ENCODE data around the gene TARM1. TPM values are rescaled to one million over a fixed set of nuclear protein-coding genes. Genes with fewer than 3 reads are reported as not detected.

TARM1 gene
- total and polyA plus RNA-seq, 9 donors: 0.14 to 0.27 (median 0.27) TPM; not detected in 6

GRCh38 chr19:54115109-54116063 lies 34.2 kb upstream of the TARM1 start, which contains the start of the genes PRPF31 and TFPT:
PRPF31 (plus strand) TSS chr19:54115754; CDS start chr19:54118279, 2,525 bp downstream.
TFPT (minus strand) TSS chr19:54115657; CDS start chr19:54115269, 388 bp downstream.
- H3K4me3 ChIP-seq (ENCODE audit: low read length): peak within 1 kb of the TSS; percentile 89
- H3K27ac ChIP-seq (ENCODE audit: low read length): peak within 1 kb of the TSS; percentile 97
- H3K36me3 ChIP-seq (ENCODE audit: control insufficient read depth, insufficient read depth, low read length): peaks cover 30% of the 10 kb centered on the region
- WGBS (ENCODE audit: insufficient coverage): under 1% methylated on average over 40 of the region's 60 CpGs
- no peaks in the 10 kb centered on the region for H3K9me3 ChIP-seq (replicated peaks; ENCODE audit: control insufficient read depth, low read depth, low read length)
- no peaks in the 10 kb centered on the region for H3K27me3 ChIP-seq (ENCODE audit: control insufficient read depth, insufficient read depth, low read length)
- peak; percentile 100 for DNase-seq
- H3K4me1 ChIP-seq (ENCODE audit: control insufficient read depth, insufficient read depth, low read length): peaks cover 19% of the 10 kb centered on the region

DNA sequence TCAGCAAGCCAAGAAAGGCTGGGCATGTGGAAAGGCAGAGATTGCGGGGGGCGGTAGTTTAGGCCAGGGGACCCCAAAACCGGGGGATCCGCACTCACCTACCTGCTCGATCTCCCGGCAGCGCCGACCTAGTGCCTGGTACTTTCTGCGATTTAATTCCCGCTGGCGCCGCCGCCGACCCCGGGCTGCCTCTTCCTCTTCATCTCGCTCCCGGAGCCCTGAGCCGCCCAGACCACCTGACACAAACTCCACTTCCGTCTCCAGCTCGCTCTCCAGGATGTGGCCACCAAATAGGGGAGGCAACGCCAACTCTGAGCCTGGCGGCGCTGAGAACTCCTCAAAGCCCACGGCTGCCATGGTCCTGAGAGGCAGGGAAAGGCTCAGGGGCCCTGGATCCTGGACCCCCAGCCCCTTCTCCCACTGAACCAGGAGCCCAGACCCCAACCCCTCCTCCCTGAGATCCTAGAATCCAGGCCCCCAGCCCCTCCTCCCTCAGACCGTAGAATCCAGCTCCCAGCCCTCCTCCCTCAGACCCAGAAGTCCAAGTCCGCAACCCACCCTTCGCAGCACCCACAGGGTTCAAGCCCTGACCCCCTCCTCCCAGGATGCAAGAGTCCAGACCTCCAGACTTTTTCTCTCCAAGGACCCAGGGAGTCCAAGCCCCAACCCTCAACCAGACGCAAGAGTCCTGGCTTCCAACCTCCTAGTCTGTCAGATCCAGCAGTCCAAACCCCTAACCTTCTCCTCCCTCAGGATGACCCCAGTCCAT lies 33.4 kb upstream of the TARM1 start:
- peak; percentile 45 for DNase-seq
- 19% methylated on average over 28 of the region's 28 CpGs for WGBS (ENCODE audit: insufficient coverage)
- Histone ChIP-seq H3K36me3 (ENCODE audit: control insufficient read depth, insufficient read depth, low read length) (peaks cover 30% of the 10 kb centered on the region), H3K4me3 (ENCODE audit: low read length) (peak overlapping the region; percentile 89), H3K4me1 (ENCODE audit: control insufficient read depth, insufficient read depth, low read length) (peaks cover 19% of the 10 kb centered on the region), H3K9me3 (replicated peaks; ENCODE audit: control insufficient read depth, low read depth, low read length) (no peaks in the 10 kb centered on the region), H3K27ac (ENCODE audit: low read length) (peak overlapping the region; percentile 97), H3K27me3 (ENCODE audit: control insufficient read depth, insufficient read depth, low read length) (no peaks in the 10 kb centered on the region)

DNA sequence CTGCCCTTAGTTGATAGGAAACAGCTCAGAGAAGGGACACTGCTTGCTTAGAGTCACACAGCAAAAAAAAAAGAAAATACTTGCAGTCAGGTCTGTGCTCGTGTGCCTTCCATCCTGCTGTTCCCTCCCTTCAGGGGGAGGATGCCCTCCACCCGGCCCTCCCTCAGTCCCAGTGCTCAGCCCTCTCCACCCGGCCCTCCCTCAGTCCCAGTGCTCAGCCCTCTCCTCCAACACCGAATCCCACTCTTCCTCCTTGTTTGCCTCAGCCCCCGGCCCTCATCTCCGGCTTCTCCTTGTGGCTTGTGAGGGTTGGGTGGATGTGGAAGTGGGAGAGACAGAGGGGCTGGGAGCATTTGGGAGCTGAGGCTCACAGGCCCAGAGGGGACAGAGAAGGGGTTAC lies 28.5 kb upstream of the TARM1 start:
- H3K4me1 ChIP-seq (ENCODE audit: control insufficient read depth, insufficient read depth, low read length): peaks cover 9% of the 10 kb centered on the region
- WGBS (ENCODE audit: insufficient coverage): 42% methylated on average over 3 of the region's 6 CpGs
- no peaks in the 10 kb centered on the region for H3K27me3 ChIP-seq (ENCODE audit: control insufficient read depth, insufficient read depth, low read length)
- no peak overlapping the region for H3K4me3 ChIP-seq (ENCODE audit: low read length)
- no peak for DNase-seq
- no peak overlapping the region for H3K27ac ChIP-seq (ENCODE audit: low read length)
- H3K9me3 ChIP-seq (replicated peaks; ENCODE audit: control insufficient read depth, low read depth, low read length): no peaks in the 10 kb centered on the region
- H3K36me3 ChIP-seq (ENCODE audit: control insufficient read depth, insufficient read depth, low read length): peaks cover 60% of the 10 kb centered on the region

- H3K9me3 ChIP-seq (replicated peaks; ENCODE audit: control insufficient read depth, low read depth, low read length): no peaks in the 10 kb centered on the region
- no peak overlapping the region for H3K27ac ChIP-seq (ENCODE audit: low read length)
- H3K36me3 ChIP-seq (ENCODE audit: control insufficient read depth, insufficient read depth, low read length): peaks cover 60% of the 10 kb centered on the region
- H3K4me1 ChIP-seq (ENCODE audit: control insufficient read depth, insufficient read depth, low read length): peaks cover under 1% of the 10 kb centered on the region
- DNase-seq: no peak
- 71% methylated on average over 2 of the region's 7 CpGs for WGBS (ENCODE audit: insufficient coverage)
- H3K4me3 ChIP-seq (ENCODE audit: low read length): no peak overlapping the region
- H3K27me3 ChIP-seq (ENCODE audit: control insufficient read depth, insufficient read depth, low read length): no peaks in the 10 kb centered on the region
Observed at GRCh38 chr19:54108496-54108895, 27.3 kb upstream of the TARM1 start.

GRCh38 chr19:54107876-54108490 lies 26.8 kb upstream of the TARM1 start:
- Histone ChIP-seq H3K4me3 (ENCODE audit: low read length) (no peak overlapping the region), H3K9me3 (replicated peaks; ENCODE audit: control insufficient read depth, low read depth, low read length) (no peaks in the 10 kb centered on the region), H3K36me3 (ENCODE audit: control insufficient read depth, insufficient read depth, low read length) (peaks cover 60% of the 10 kb centered on the region), H3K27ac (ENCODE audit: low read length) (no peak overlapping the region), H3K4me1 (ENCODE audit: control insufficient read depth, insufficient read depth, low read length) (peaks cover 4% of the 10 kb centered on the region), H3K27me3 (ENCODE audit: control insufficient read depth, insufficient read depth, low read length) (no peaks in the 10 kb centered on the region)
- WGBS (ENCODE audit: insufficient coverage): 69% methylated on average over 17 of the region's 21 CpGs
- DNase-seq: no peak

DNA sequence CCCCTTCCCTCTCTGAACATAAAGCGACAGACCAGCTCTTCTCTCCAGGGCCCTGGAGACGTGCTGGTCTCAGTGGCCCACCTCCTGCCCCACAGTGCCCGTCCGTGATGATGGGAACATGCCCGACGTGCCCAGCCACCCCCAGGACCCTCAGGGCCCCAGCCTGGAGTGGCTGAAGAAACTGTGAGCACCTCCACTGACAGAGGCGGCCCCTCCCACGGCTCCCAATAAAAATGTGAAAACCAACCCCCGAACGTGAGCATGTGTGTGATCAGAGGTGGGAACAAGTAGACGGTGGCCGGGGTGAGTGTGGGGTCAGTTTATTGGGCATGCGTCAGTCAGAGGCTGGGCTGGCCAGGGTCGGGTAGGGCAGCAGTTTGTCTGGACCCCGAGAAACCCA lies 25.6 kb upstream of the TARM1 start:
- Histone ChIP-seq H3K27ac (ENCODE audit: low read length) (no peak overlapping the region), H3K27me3 (ENCODE audit: control insufficient read depth, insufficient read depth, low read length) (no peaks in the 10 kb centered on the region), H3K9me3 (replicated peaks; ENCODE audit: control insufficient read depth, low read depth, low read length) (no peaks in the 10 kb centered on the region), H3K36me3 (ENCODE audit: control insufficient read depth, insufficient read depth, low read length) (peaks cover 60% of the 10 kb centered on the region), H3K4me3 (ENCODE audit: low read length) (no peak overlapping the region), H3K4me1 (ENCODE audit: control insufficient read depth, insufficient read depth, low read length) (peaks cover 7% of the 10 kb centered on the region)
- DNase-seq: no peak
- 71% methylated on average over 11 of the region's 15 CpGs for WGBS (ENCODE audit: insufficient coverage)

GRCh38 chr19:54105796-54106195 lies 24.6 kb upstream of the TARM1 start:
- H3K36me3 ChIP-seq (ENCODE audit: control insufficient read depth, insufficient read depth, low read length): peaks cover 57% of the 10 kb centered on the region
- H3K27me3 ChIP-seq (ENCODE audit: control insufficient read depth, insufficient read depth, low read length): no peaks in the 10 kb centered on the region
- H3K27ac ChIP-seq (ENCODE audit: low read length): no peak overlapping the region
- H3K4me1 ChIP-seq (ENCODE audit: control insufficient read depth, insufficient read depth, low read length): peaks cover 7% of the 10 kb centered on the region
- no peaks in the 10 kb centered on the region for H3K9me3 ChIP-seq (replicated peaks; ENCODE audit: control insufficient read depth, low read depth, low read length)
- WGBS (ENCODE audit: insufficient coverage): 89% methylated on average over 6 of the region's 10 CpGs
- no peak overlapping the region for H3K4me3 ChIP-seq (ENCODE audit: low read length)
- no peak for DNase-seq

DNA sequence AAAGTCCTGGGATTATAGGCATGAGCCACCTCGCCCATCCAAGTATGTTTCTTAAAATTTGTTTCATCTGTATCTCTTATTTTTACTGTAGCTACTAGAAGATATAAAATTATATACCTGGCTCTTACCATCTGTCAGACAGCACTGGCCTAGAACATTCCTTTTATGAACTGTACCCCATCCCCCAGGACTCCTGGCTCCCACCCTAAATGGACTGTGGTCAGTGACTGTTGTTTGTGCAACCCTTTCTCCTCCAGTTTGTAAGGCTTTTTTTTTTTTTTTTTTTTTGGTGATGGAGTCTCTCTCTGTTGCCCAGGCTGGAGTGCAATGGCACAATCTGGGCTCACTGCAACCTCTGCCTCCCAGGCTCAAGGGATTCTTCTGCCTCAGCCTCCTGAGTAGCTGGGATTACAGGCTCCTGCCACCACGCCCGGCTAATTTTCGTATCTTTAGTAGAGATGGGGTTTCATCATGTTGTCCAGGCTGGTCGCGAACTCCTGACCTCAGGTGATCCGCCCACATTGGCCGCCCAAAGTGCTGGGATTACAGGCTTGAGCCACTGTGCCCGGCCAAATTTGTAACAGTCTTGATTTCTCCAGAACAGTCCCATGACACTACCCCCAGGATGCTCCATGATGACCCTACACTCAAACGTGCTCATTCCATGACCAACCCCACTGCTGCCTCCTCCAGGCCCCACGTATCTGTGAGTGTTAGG lies 24.0 kb upstream of the TARM1 start:
- Histone ChIP-seq H3K4me3 (ENCODE audit: low read length) (no peak overlapping the region), H3K4me1 (ENCODE audit: control insufficient read depth, insufficient read depth, low read length) (peaks cover 7% of the 10 kb centered on the region), H3K36me3 (ENCODE audit: control insufficient read depth, insufficient read depth, low read length) (peaks cover 51% of the 10 kb centered on the region), H3K27me3 (ENCODE audit: control insufficient read depth, insufficient read depth, low read length) (no peaks in the 10 kb centered on the region), H3K27ac (ENCODE audit: low read length) (no peak overlapping the region), H3K9me3 (replicated peaks; ENCODE audit: control insufficient read depth, low read depth, low read length) (no peaks in the 10 kb centered on the region)
- DNase-seq: no peak
- WGBS (ENCODE audit: insufficient coverage): 87% methylated on average over 9 of the region's 11 CpGs

DNA sequence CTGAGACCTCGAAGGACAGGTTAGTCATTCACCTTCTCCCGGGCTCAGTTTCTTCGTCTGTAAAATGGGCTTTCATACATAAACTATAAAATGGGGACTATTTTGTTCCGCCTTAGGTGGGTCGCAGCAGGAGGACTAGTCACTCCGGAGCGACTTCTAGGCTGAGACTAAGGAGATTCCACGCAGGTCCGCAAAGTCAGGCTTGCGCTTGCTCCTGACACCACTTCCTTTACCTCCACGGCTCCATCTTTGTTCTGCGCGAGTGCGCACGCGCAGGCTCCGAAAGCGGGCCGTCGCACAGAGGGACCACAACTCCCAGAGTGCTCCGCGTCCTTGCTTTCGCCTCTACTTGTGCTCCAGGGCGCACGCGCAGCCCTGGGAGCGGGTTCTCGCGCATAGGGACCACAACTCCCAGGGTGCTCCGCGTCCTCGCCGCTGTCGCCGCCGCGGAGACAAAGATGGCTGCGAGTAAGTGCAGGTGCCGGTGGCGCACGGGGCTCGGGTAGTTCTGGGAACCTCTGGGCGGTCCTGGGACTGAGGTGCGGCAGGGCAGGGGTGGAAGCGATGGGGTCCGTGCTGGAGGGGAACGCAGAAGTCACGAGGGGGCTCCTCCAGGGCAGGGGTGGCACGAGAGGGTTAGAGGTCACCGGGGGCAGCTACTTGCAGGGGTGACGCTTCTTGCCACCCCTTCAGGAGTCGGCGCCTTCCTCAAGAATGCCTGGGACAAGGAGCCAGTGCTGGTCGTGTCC lies 21.4 kb upstream of the TARM1 start, which contains the start of gene NDUFA3:
NDUFA3 (plus strand) TSS at position 435 of the 749 bp plus-strand sequence; CDS start at position 459, 24 bp downstream.
- H3K27ac ChIP-seq (ENCODE audit: low read length): no peak within 1 kb of the TSS

More for the DNA sequence above, 21.4 kb upstream of the TARM1 start, which contains the start of gene NDUFA3:
- Histone ChIP-seq H3K4me1 (ENCODE audit: control insufficient read depth, insufficient read depth, low read length) (peaks cover 7% of the 10 kb centered on the region), H3K9me3 (replicated peaks; ENCODE audit: control insufficient read depth, low read depth, low read length) (no peaks in the 10 kb centered on the region), H3K4me3 (ENCODE audit: low read length) (peak within 1 kb of the TSS; percentile 89), H3K36me3 (ENCODE audit: control insufficient read depth, insufficient read depth, low read length) (peaks cover 27% of the 10 kb centered on the region), H3K27me3 (ENCODE audit: control insufficient read depth, insufficient read depth, low read length) (no peaks in the 10 kb centered on the region)
- DNase-seq: peak; percentile 100
- under 1% methylated on average over 49 of the region's 54 CpGs for WGBS (ENCODE audit: insufficient coverage)

Data from muscle of leg (tissue), 11 donors.